GM19099 (cell line): ENCODE data around the gene ZBTB32.

Experiments
- POLR2A ChIP-seq: IDR thresholded peaks from 3 replicates; pipeline ENCODE4 v1.6.1; 2011; ENCODE audit warnings: low read depth; ENCODE audit not compliant: insufficient read length; ENCODE audit errors: extremely low read depth

Gene ZBTB32

DNA sequence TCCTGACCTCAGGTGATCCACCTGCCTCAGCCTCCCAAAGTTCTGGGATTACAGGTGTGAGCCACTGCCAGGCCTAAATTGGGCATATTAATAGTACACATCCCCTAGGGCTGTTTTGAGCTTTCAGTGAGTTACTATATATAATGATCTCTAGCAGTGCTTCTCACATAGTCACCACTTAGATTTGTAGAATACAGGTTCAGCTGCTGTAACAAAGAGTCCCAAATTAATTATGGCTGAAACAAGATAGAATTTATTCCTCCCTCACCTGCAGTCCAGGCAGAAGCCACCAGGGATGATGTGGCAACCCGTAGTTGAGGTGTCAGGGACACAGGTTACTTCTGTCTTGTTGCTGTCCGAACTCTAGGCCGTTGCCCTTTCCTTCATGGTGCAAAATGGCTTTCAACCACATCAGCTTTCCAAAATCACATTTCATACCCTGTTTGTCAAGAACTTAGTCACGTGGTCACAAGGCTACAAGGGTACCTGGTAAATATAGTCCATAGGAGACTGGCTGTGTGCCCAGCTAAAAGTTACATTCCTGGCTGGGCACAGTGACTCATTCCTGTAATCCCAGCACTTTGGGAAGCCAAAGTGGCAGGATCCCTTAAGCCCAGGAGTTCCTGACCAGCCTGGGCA lies 56.5 kb downstream of the ZBTB32 start:
- TF ChIP-seq POLR2A, result no peak

- no peak for TF ChIP-seq POLR2A
Measured at GRCh38 chr19:35764432-35765315, 60.3 kb downstream of the ZBTB32 start.
